Peyer's patch (tissue), 4 donors: ENCODE data around the gene SPAG6.

Source experiments
- CTCF ChIP-seq, 6 experiments: fragments of 450-650 bp in 4 of 6; fragments of 200-600 bp in 2 of 6; sonication (generic) in 1 of 6; IDR thresholded peaks; one replicate each; pipeline ENCODE4 v1.5.1; 2017 to 2019; ENCODE audit warnings: antibody characterized with exemption in 6 of 6, mild to moderate bottlenecking in 3 of 6, moderate library complexity in 1 of 6
- POLR2A ChIP-seq, 2 donors: fragments of 450-650 bp; IDR thresholded peaks; one replicate each; pipeline ENCODE4 v1.5.1; 2017; ENCODE audit warnings: antibody characterized with exemption in 2 of 2, mild to moderate bottlenecking in 2 of 2, moderate library complexity in 2 of 2

GRCh38 chr10:22372917-22373316, 27.6 kb downstream of the SPAG6 start:
- no peak for TF ChIP-seq POLR2A (IDR thresholded peaks at IDR 0.05)
- no peak for TF ChIP-seq CTCF (IDR thresholded peaks at IDR 0.05)
